Ovary (tissue), 9 donors: Measurements from ENCODE around the gene UBE2J1. TPM values are rescaled to one million over a fixed set of nuclear protein-coding genes. Genes with fewer than 3 reads are reported as not detected.

Experiments used
- DNase-seq, 5 donors: peaks; one replicate each; pipeline ENCODE4 v3.0.0-alpha.2; 2019 to 2020
- H3K27ac ChIP-seq, 2 donors: fragments of 200-600 bp; one replicate each; pipeline versions ENCODE4 v1.5.1 to v1.8.0; 2019 to 2022
- H3K27me3 ChIP-seq: fragments of 200-600 bp; one replicate; pipeline ENCODE4 v1.8.0; 2022
- H3K36me3 ChIP-seq: fragments of 200-600 bp; sonication (generic); one replicate; pipeline ENCODE4 v1.5.1; 2019
- H3K4me1 ChIP-seq: one replicate; pipeline ENCODE4 v1.8.1; 2013; ENCODE audit warnings: mild to moderate bottlenecking, moderate library complexity; ENCODE audit not compliant: insufficient read depth
- H3K4me3 ChIP-seq: fragments of 200-600 bp; sonication (generic); one replicate; pipeline ENCODE4 v1.5.1; 2017
- H3K9me3 ChIP-seq, 2 donors: fragments of 200-600 bp in 1 of 2; sonication (generic) in 1 of 2; one replicate each; pipeline versions ENCODE4 v1.5.1 to v1.8.1; 2013 to 2019; ENCODE audit warnings: mild to moderate bottlenecking in 1 of 2, moderate library complexity in 1 of 2
- EP300 ChIP-seq: sonication (generic); formaldehyde crosslinking; IDR thresholded peaks from one replicate; pipeline ENCODE4 v1.6.1; 2017; ENCODE audit warnings: antibody characterized with exemption
- POLR2A ChIP-seq: fragments of 450-650 bp; IDR thresholded peaks from one replicate; pipeline ENCODE4 v1.6.1; 2017; ENCODE audit warnings: antibody characterized with exemption, mild to moderate bottlenecking, moderate library complexity
- WGBS, 3 donors: extraction: QIAGEN DNeasy Blood & Tissue Kit in 1 of 3; methylation state at CpG; one replicate each; pipeline versions ENCODE4 v1.1.5 to v1.1.7; 2013 to 2017; 5-methylcytosine and 5-hydroxymethylcytosine counted together
- intact Hi-C, 4 donors: fragments of 100-400 bp; cut with DNase I; formaldehyde crosslinking; loops; one replicate each; pipeline versions ENCODE4 v1.11.0 to v1.15.1; 2022 to 2023
- polyA plus RNA-seq, 2 donors: library from polyadenylated mRNA; stranded (reverse); fragments of 200-250 nt in 1 of 2; fragments of 350-450 nt in 1 of 2; fragmentation: Illumina TruSeq in 1 of 2; extraction: RNeasy Lipid Tissue Mini Kit (QIAGEN cat#74804) in 1 of 2; gene quantifications; one replicate each; pipeline ENCODE4 v1.2.3, GENCODE V29; 2013 to 2014
- total RNA-seq, 7 donors: library from RNA; depleted of rRNA in 2 of 7; stranded (reverse); fragments of >200 nt in 2 of 7; fragmentation: NEBNext Ultra II Directional in 3 of 7; extraction: Animal tissue kit (Norgen Biotek cat#: 25700) in 3 of 7; gene quantifications; one replicate each; pipeline versions ENCODE4 v1.1.0 to v1.2.4, GENCODE V29; 2016 to 2023
- TF ChIP-seq, protein P1 (sequence below), 3 donors: fragments of 450-650 bp in 2 of 3; fragments of 200-600 bp in 1 of 3; IDR thresholded peaks; one replicate each; pipeline versions ENCODE4 v1.5.1 to v1.8.0; 2016 to 2022; ENCODE audit warnings: antibody characterized with exemption in 3 of 3, mild to moderate bottlenecking in 1 of 3
- donor health status: DM: no; HTN: no; CAD: no; lungs with moderate emphysema.
- donor health status: DM: no; HTN: no; CAD: no.
- donor health status: Bipolar disorder and iron deficiency.
- donor health status: DM: yes; HTN: yes; CAD: no.
- donor health status: DM: no; HTN: no; CAD: no.
- donor health status: DM: yes; HTN: yes; CAD: no.

Gene UBE2J1
- total and polyA plus RNA-seq, 9 donors = 21.6 to 48.6 (median 35.8) TPM

DNA sequence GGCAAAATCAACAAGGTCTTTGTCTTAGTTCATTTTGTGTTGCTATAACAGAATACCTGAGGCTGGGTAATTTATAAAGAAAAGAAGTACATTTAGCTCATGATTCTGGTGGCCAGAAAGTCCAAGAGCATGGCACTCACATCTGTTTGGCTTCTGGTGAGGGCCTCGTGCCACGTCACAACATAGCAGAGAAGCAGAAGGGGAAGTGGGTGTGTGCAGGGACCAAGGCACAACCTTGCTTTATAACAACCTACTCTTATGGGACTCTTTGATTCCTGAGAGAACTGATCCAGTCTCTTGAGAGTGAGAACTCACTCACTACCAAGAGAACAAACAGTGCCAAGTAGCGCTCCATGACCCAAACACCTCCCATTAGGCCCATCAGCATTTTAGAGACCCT, 62.8 kb downstream of the UBE2J1 start:
- Histone ChIP-seq H3K4me3 (no peak overlapping the region), H3K4me1 (no peaks in the 10 kb centered on the region), H3K27ac (no peak overlapping the region), H3K27me3 (no peaks in the 10 kb centered on the region), H3K36me3 (no peaks in the 10 kb centered on the region), H3K9me3 (no peaks in the 10 kb centered on the region)
- 91 to 94% (median 92%) methylated on average over 3 of the region's 3 CpGs for WGBS, 3 donors
- no peak for DNase-seq
- intact Hi-C loops = no loop called here
- TF ChIP-seq EP300 (no peak), POLR2A (no peak)
- TF ChIP-seq, protein P1, sequence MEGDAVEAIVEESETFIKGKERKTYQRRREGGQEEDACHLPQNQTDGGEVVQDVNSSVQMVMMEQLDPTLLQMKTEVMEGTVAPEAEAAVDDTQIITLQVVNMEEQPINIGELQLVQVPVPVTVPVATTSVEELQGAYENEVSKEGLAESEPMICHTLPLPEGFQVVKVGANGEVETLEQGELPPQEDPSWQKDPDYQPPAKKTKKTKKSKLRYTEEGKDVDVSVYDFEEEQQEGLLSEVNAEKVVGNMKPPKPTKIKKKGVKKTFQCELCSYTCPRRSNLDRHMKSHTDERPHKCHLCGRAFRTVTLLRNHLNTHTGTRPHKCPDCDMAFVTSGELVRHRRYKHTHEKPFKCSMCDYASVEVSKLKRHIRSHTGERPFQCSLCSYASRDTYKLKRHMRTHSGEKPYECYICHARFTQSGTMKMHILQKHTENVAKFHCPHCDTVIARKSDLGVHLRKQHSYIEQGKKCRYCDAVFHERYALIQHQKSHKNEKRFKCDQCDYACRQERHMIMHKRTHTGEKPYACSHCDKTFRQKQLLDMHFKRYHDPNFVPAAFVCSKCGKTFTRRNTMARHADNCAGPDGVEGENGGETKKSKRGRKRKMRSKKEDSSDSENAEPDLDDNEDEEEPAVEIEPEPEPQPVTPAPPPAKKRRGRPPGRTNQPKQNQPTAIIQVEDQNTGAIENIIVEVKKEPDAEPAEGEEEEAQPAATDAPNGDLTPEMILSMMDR (IDR thresholded peaks at IDR 0.05) = no peak

DNA sequence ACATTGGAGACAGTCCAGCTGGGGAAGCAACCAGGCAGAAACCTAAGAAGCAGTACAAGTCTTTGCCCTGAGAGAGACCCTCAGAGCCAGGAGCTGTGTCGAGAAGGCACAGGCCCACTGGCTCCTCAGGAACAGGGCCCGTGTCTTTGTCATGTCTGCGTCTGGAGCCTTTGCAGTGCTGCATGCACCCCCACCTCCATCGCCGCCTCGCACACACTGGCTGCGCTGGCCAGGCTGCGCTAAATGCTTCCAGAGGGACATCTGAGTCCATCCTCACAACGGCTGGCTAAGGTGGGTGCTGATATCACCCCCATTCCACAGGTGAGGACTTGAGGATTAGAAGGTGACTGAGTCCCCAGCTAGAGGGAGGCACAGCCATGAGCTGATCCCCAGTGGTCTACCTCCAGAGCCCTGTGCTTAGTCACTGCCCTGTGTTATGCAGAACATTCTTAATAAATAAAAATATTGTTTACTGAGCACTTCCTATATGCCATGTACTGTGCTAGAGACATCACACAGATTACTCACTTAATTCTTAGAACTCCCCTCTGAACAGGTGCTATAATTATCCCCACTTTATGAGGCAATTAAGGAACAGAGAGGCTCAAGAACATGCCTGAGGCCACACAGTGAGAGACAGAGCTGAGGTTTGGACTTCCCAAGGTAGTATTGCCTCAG, 65.0 kb downstream of the UBE2J1 start:
- TF ChIP-seq EP300 = no peak
- Histone ChIP-seq H3K27ac (no peak overlapping the region), H3K27me3 (no peaks in the 10 kb centered on the region), H3K4me1 (no peaks in the 10 kb centered on the region), H3K36me3 (no peaks in the 10 kb centered on the region), H3K9me3 (no peaks in the 10 kb centered on the region), H3K4me3 (no peak overlapping the region)
- intact Hi-C loops = no loop called here
- DNase-seq = no peak
- 90 to 93% (median 90%) methylated on average over 9 of the region's 9 CpGs for WGBS, 3 donors

DNA sequence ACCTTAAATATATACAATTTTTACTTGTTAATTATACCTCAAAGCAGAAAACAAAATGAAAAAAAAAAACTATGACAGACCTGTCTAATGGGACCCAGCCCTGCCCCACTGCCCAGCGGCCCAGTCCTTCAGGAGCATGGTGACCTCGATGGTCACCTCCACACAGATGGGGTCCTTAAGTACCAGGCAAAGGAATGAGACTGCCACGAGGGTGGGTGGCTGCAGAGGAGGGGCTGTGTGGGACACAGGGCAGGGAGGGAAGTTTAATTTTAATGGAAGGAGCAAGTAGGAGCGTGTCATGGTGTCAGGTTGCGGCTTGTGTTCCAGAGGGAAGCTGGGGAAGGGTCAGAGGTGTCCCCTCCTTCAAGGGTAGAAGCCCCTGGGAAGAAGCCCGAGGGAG, 66.0 kb downstream of the UBE2J1 start:
- H3K27me3 ChIP-seq = no peaks in the 10 kb centered on the region
- no peak overlapping the region for H3K4me3 ChIP-seq
- no peaks in the 10 kb centered on the region for H3K36me3 ChIP-seq
- H3K4me1 ChIP-seq = no peaks in the 10 kb centered on the region
- no peak for DNase-seq
- H3K9me3 ChIP-seq = no peaks in the 10 kb centered on the region
- WGBS, 3 donors = 73 to 77% (median 75%) methylated on average over 6 of the region's 6 CpGs
- H3K27ac ChIP-seq = no peak overlapping the region
- intact Hi-C loops = no loop called here
- TF ChIP-seq, protein P1 (IDR thresholded peaks at IDR 0.05) = no peak
- TF ChIP-seq POLR2A (no peak), EP300 (no peak)

DNA sequence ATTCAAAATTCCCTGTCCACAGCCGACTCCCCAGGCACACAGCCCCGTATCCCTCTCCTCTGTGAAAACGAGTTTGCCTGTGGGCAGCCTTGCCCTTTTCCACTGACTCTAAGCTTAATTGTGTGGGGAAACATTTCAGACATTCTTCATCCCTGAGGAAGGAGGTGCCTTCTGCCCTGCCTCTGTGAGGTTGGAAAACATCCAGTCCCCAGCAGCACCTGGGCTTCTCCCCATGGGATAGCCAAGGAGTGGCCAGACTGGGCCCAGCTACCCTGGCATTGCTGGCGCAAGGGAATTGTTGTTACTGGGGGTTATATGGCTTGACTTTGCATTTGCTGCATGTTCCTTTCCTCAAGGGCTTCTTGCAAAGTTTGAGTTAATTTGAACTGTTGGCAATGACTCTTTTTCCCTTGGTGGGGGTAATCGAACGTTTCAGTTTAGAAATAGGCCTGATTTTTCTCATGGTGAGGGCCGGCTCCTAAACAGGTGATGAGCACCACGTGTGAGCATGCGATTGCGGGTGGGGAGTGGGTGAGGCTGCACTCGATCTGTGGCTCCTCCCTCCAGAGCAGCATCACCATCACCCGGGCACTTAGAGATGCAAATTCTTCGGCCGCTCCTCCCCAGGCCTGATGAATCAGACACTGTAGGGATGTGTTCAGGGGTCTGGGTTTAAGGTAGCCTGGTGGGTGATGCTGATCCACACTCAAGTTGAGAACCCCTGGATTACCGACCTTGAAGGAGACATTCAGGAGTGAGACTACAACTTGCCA, 67.4 kb downstream of the UBE2J1 start:
- no peak for DNase-seq
- 74 to 84% (median 79%) methylated on average over 15 of the region's 15 CpGs for WGBS, 3 donors

More for the DNA sequence above, 67.4 kb downstream of the UBE2J1 start:
- TF ChIP-seq POLR2A = no peak
- TF ChIP-seq, protein P1 (IDR thresholded peaks at IDR 0.05) = no peak
- TF ChIP-seq EP300 = no peak
- intact Hi-C loops = no loop called here
- Histone ChIP-seq H3K4me3 (no peak overlapping the region), H3K4me1 (no peaks in the 10 kb centered on the region), H3K27me3 (no peaks in the 10 kb centered on the region), H3K36me3 (no peaks in the 10 kb centered on the region), H3K9me3 (no peaks in the 10 kb centered on the region), H3K27ac (no peak overlapping the region)
